GM18499 (cell line): ENCODE measurements around the gene KRT74.

Source experiments
- ATAC-seq: cut with Tn5 transposase; IDR thresholded peaks from one replicate; pipeline ENCODE4 v1.9.1; 2021; ENCODE audit warnings: moderate number of reproducible peaks; ENCODE audit not compliant: insufficient read depth, unreplicated experiment

Gene KRT74

GRCh38 chr12:52578469-52578868 is 4.8 kb upstream of the KRT74 start:
- ATAC-seq, result no peak

GRCh38 chr12:52577316-52577715 is 3.7 kb upstream of the KRT74 start:
- ATAC-seq, result no peak

GRCh38 chr12:52575948-52576347 is 2.3 kb upstream of the KRT74 start:
- no peak for ATAC-seq

- ATAC-seq, result no peak
Measured at GRCh38 chr12:52575256-52575655, 1.6 kb upstream of the KRT74 start.

- ATAC-seq, result no peak
Measured at GRCh38 chr12:52573306-52573705, 337 bp downstream of the KRT74 start.

GRCh38 chr12:52570511-52570910 is 3.1 kb downstream of the KRT74 start:
- ATAC-seq, result no peak

GRCh38 chr12:52568111-52568510 is 5.5 kb downstream of the KRT74 start:
- ATAC-seq, result no peak

- no peak for ATAC-seq
Measured at GRCh38 chr12:52566847-52567291, 6.8 kb downstream of the KRT74 start.

GRCh38 chr12:52564582-52564981 is 9.1 kb downstream of the KRT74 start:
- ATAC-seq, result no peak

- no peak for ATAC-seq
Measured at GRCh38 chr12:52561880-52562449, 11.7 kb downstream of the KRT74 start.

- no peak for ATAC-seq
Measured at GRCh38 chr12:52559979-52560378, 13.7 kb downstream of the KRT74 start.

- ATAC-seq, result no peak
Measured at GRCh38 chr12:52558781-52559445, 14.7 kb downstream of the KRT74 start.

GRCh38 chr12:52557476-52557875 is 16.2 kb downstream of the KRT74 start:
- no peak for ATAC-seq

- no peak for ATAC-seq
Measured at GRCh38 chr12:52555577-52555976, 18.1 kb downstream of the KRT74 start.

- ATAC-seq, result no peak
Measured at GRCh38 chr12:52552681-52553195, 20.9 kb downstream of the KRT74 start, which contains the start of gene KRT71. Gene KRT71 (minus strand): TSS chr12:52553145. CDS start chr12:52553077, 68 bp downstream.

GRCh38 chr12:52552055-52552454 is 21.6 kb downstream of the KRT74 start:
- ATAC-seq, result no peak

- no peak for ATAC-seq
Measured at GRCh38 chr12:52551216-52551865, 22.3 kb downstream of the KRT74 start.

GRCh38 chr12:52546126-52546525 is 27.5 kb downstream of the KRT74 start:
- no peak for ATAC-seq

GRCh38 chr12:52543985-52544883 is 29.4 kb downstream of the KRT74 start:
- ATAC-seq, result no peak

- ATAC-seq, result no peak
Measured at GRCh38 chr12:52542785-52543318, 30.8 kb downstream of the KRT74 start.
